CD4-positive, alpha-beta T cell (primary cell): ENCODE results near the gene ZNRF3. TPM values are rescaled to one million over a fixed set of nuclear protein-coding genes. Genes with fewer than 3 reads are reported as not detected.

Experiments
- ATAC-seq: fragments of 200-7000 bp; cut with Tn5 transposase; one replicate; pipeline ENCODE4 v1.10.0; 2022; ENCODE audit warnings: mild to moderate bottlenecking; ENCODE audit not compliant: poor library complexity
- CTCF ChIA-PET: fragments of 350-600 bp; sonication (Branson Sonifier 250); formaldehyde crosslinking; loops from one replicate; lab custom pipeline; 2021; ENCODE audit warnings: antibody characterized with exemption, inconsistent platforms; lab: Charles Lee
- POLR2A ChIA-PET: fragments of 350-600 bp; sonication (Branson Sonifier 250); formaldehyde crosslinking; loops from one replicate; lab custom pipeline; 2021; ENCODE audit warnings: antibody characterized with exemption, inconsistent platforms; lab: Charles Lee
- DNase-seq, 14 experiments: peaks; one replicate each; pipeline ENCODE4 v3.0.0-alpha.2; 2013 to 2020; ENCODE audit warnings: mixed read lengths in 2 of 14
- H3K27ac ChIP-seq, 2 donors: one replicate each; pipeline versions ENCODE4 v1.5.1 to v1.7.0; 2013; ENCODE audit warnings: low read length in 2 of 2, low read depth in 1 of 2, mild to moderate bottlenecking in 1 of 2
- H3K27me3 ChIP-seq, 2 experiments: 1 replicate in 1 of 2; 2 replicates in 1 of 2; pipeline versions ENCODE4 v1.6.1 to v1.7.0; 2013; ENCODE audit warnings: low read length in 2 of 2, control low read depth in 1 of 2, mild to moderate bottlenecking in 1 of 2, moderate library complexity in 1 of 2; ENCODE audit not compliant: insufficient read depth in 2 of 2, control insufficient read depth in 1 of 2
- H3K36me3 ChIP-seq: one replicate; pipeline ENCODE4 v1.6.1; 2013; ENCODE audit warnings: low read length, control low read depth; ENCODE audit not compliant: insufficient read depth
- H3K4me1 ChIP-seq: one replicate; pipeline ENCODE4 v1.6.1; 2013; ENCODE audit warnings: low read length, control low read depth; ENCODE audit not compliant: insufficient read depth
- H3K4me3 ChIP-seq: one replicate; pipeline ENCODE4 v1.5.1; 2013; ENCODE audit warnings: mild to moderate bottlenecking, low read length, moderate library complexity
- H3K9me3 ChIP-seq, 2 experiments: 1 replicate in 1 of 2; 2 replicates in 1 of 2; pipeline versions ENCODE4 v1.6.1 to v1.7.0; 2013; ENCODE audit warnings: low read length in 2 of 2, mild to moderate bottlenecking in 2 of 2, control low read depth in 1 of 2, moderate library complexity in 1 of 2; ENCODE audit not compliant: control insufficient read depth in 1 of 2, insufficient read depth in 1 of 2
- H3K27ac Mint-ChIP-seq: one replicate; pipeline ENCODE4 v1.8.0; 2020; ENCODE audit warnings: mixed read lengths
- H3K27me3 Mint-ChIP-seq: one replicate; pipeline ENCODE4 v1.8.0; 2021; ENCODE audit warnings: mixed read lengths
- H3K36me3 Mint-ChIP-seq: one replicate; pipeline ENCODE4 v1.8.0; 2021; ENCODE audit warnings: low read depth, mixed read lengths
- H3K4me1 Mint-ChIP-seq: one replicate; pipeline ENCODE4 v1.8.0; 2021; ENCODE audit warnings: low read depth, mixed read lengths
- H3K4me3 Mint-ChIP-seq: one replicate; pipeline ENCODE4 v1.8.0; 2020; ENCODE audit warnings: mild to moderate bottlenecking, mixed read lengths
- H3K9me3 Mint-ChIP-seq: one replicate; pipeline ENCODE4 v1.8.0; 2020; ENCODE audit warnings: mixed read lengths
- CTCF ChIP-seq: fragments of 200-600 bp; IDR thresholded peaks from one replicate; pipeline ENCODE4 v1.8.0; 2022; ENCODE audit warnings: antibody characterized with exemption, mild to moderate bottlenecking
- intact Hi-C, 2 experiments: fragments of 100-400 bp; cut with DNase I in 1 of 2; cut with micrococcal nuclease in 1 of 2; formaldehyde crosslinking; loops; one replicate each; pipeline versions ENCODE4 v1.15.1 to v1.9.0; 2023 to 2025; cut with DNase I, micrococcal nuclease
- total RNA-seq, 174 experiments: library from RNA in 2 of 174; stranded (reverse) in 2 of 174; gene quantifications; one replicate each; pipeline ENCODE4 v1.2.3 and lab custom pipeline; 2021 to 2026

The ZNRF3 gene
- total RNA-seq, 2 experiments from 2014 or later, result 0.38 to 0.61 TPM

GRCh38 chr22:28988457-28988856 is 105.1 kb downstream of the ZNRF3 start:
- intact Hi-C loops, result no loop called here
- Mint-ChIP-seq H3K36me3 (no peaks in the 10 kb centered on the region), H3K27me3 (peaks cover 11% of the 10 kb centered on the region), H3K27ac (no peak overlapping the region), H3K4me1 (no peaks in the 10 kb centered on the region), H3K9me3 (peaks cover 3% of the 10 kb centered on the region), H3K4me3 (no peak overlapping the region)
- TF ChIP-seq CTCF, result no peak
- POLR2A ChIA-PET, result no interaction called here
- H3K9me3 ChIP-seq, result peaks cover 0 to 7% of the 10 kb centered on the region in 2 experiments
- H3K4me3 ChIP-seq, result no peak overlapping the region
- H3K27me3 ChIP-seq, result no peaks in the 10 kb centered on the region
- no peaks in the 10 kb centered on the region for H3K36me3 ChIP-seq
- no peaks in the 10 kb centered on the region for H3K4me1 ChIP-seq
- CTCF ChIA-PET, result no interaction called here
- no peak overlapping the region for H3K27ac ChIP-seq
- DNase-seq (no peak), ATAC-seq (no peak)

GRCh38 chr22:28989035-28989464 is 105.7 kb downstream of the ZNRF3 start:
- no peak for DNase-seq
- TF ChIP-seq CTCF, result no peak
- ATAC-seq, result no peak
- Mint-ChIP-seq H3K27me3 (peaks cover 9% of the 10 kb centered on the region), H3K36me3 (no peaks in the 10 kb centered on the region), H3K9me3 (peaks cover 3% of the 10 kb centered on the region), H3K27ac (no peak overlapping the region), H3K4me1 (no peaks in the 10 kb centered on the region), H3K4me3 (no peak overlapping the region)
- H3K36me3 ChIP-seq, result no peaks in the 10 kb centered on the region
- no peaks in the 10 kb centered on the region for H3K27me3 ChIP-seq
- peaks cover 0 to 7% of the 10 kb centered on the region in 2 experiments for H3K9me3 ChIP-seq
- intact Hi-C loops, result no loop called here
- no peaks in the 10 kb centered on the region for H3K4me1 ChIP-seq
- CTCF ChIA-PET, result no interaction called here
- H3K27ac ChIP-seq, result no peak overlapping the region
- POLR2A ChIA-PET, result no interaction called here
- no peak overlapping the region for H3K4me3 ChIP-seq

GRCh38 chr22:28989484-28989883 is 106.1 kb downstream of the ZNRF3 start:
- no peak overlapping the region for H3K4me3 Mint-ChIP-seq
- Histone ChIP-seq H3K36me3 (no peaks in the 10 kb centered on the region), H3K4me3 (no peak overlapping the region), H3K27me3 (no peaks in the 10 kb centered on the region), H3K27ac (no peak overlapping the region), H3K9me3 (peaks cover 0 to 6% of the 10 kb centered on the region in 2 experiments), H3K4me1 (no peaks in the 10 kb centered on the region)
- H3K27me3 Mint-ChIP-seq, result peaks cover 5% of the 10 kb centered on the region
- DNase-seq (no peak), ATAC-seq (no peak)
- H3K4me1 Mint-ChIP-seq, result no peaks in the 10 kb centered on the region
- no peaks in the 10 kb centered on the region for H3K36me3 Mint-ChIP-seq
- H3K27ac Mint-ChIP-seq, result no peak overlapping the region
- intact Hi-C loops, result no loop called here
- no peak for TF ChIP-seq CTCF
- CTCF ChIA-PET, result no interaction called here
- H3K9me3 Mint-ChIP-seq, result peaks cover 3% of the 10 kb centered on the region
- POLR2A ChIA-PET, result no interaction called here
